Measurements from ENCODE around the gene SLC16A5. TPM values are rescaled to one million over a fixed set of nuclear protein-coding genes. Genes with fewer than 3 reads are reported as not detected.
"Not testable (repeated sequence)": the region's sequence is repeated elsewhere in the genome, so short reads cannot be mapped to it uniquely, and the experiment has no call there.

Gene SLC16A5
- total and polyA plus RNA-seq, 5 experiments from 2014 or later: 1.4 to 14.8 (median 4.1) TPM

DNA sequence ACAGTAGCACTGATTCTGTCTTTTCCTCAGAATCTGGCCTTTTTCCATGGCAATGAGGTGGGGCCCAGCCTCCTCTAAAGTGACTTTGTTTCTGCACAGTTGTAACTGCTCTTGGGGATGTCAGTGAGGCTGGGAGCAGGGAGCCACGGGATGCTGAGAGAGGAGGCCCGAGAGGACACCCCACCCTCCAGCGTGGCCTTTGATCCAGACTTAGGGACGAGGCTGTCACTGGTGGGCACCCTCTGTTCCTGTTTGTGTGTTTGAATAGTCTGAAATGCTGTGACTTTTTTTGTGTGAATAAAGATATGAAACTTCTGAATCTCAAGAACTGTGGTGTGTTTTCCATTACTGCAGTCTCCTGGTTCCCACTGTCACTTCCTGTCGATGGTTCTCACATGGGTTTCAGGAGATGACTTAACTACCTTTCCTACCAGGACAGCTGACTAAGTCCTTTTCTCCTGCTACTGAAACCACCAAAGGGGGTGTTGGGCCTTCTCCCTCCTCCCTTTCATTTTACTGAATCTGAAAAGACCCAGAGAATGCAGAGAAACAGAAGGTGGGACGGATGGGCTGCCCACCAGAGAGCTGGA is 22.1 kb upstream of the SLC16A5 start:
- ATAC-seq (no peak), DNase-seq (no peak)
- peak overlapping the region in 6 of 10 donors; percentile 21 to 78 (median 52) for H3K27ac Mint-ChIP-seq
- peaks cover 0 to 40% (median 8%) of the 10 kb centered on the region in 3 donors for H3K36me3 Mint-ChIP-seq
- H3K4me1 Mint-ChIP-seq: peaks cover 10 to 27% (median 19%) of the 10 kb centered on the region in 4 donors
- no peaks in the 10 kb centered on the region for H3K9me3 Mint-ChIP-seq
- H3K27me3 Mint-ChIP-seq: no peaks in the 10 kb centered on the region
- H3K4me3 Mint-ChIP-seq: no peak overlapping the region
- POLR2A ChIA-PET: no interaction called here

DNA sequence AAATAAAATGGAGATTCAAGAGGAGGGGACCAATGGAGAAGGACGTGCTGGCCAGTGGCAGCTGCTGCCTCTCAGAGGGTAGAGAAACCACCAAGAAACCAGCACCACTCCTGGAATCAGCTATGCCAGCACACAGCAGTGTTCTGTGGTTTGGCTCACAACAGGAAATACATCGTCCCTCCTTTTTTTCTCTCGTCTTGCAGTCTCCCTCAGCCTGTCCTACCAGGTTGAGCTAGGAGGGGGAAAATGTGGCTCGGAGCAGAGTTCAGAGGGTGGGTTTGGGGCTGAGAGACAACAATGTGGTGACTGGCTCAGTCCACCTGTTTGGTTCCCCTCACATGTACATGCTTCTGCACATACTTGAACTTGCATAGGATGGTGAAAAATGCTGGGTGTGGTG is 19.9 kb upstream of the SLC16A5 start:
- Mint-ChIP-seq H3K36me3 (peaks cover 0 to 22% (median 6%) of the 10 kb centered on the region in 3 donors), H3K4me1 (peaks cover 10 to 27% (median 19%) of the 10 kb centered on the region in 4 donors), H3K27ac (peak overlapping the region; percentile 38 to 91 (median 80)), H3K27me3 (no peaks in the 10 kb centered on the region), H3K9me3 (no peaks in the 10 kb centered on the region), H3K4me3 (peak overlapping the region in 9 of 10 donors; percentile 16 to 79 (median 60))
- POLR2A ChIA-PET: interaction anchor here (0.5 to 2.4 kb wide), 15 partner anchors 10 to 115 kb away, joined by 3 to 15 read pairs (median 4); partner anchors contain the start of genes ARMC7, MRPL58, SLC16A5 and SUMO2
- DNase-seq: peak in 3 of 10 donors; percentile 17 to 45 (median 44)
- ATAC-seq: peak; percentile 88 to 92

DNA sequence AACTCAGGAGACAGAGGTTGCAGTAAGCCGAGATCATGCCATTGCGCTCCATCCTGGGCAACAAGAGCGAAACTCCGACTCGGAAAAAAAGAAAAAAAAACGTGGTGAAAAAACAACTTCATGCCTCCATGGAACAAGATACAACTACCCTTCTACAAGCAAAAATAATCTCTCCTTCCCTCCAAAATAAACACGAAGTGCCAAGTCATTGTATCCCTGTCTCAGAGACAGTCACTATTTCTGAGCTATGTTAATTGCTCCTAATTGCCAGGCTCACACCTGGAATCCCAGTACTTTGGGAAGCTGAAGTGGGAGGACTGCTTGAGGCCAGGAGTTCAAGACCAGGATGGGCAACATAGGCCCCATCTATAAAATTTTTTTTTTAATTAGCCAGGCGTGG is 19.0 kb upstream of the SLC16A5 start:
- Mint-ChIP-seq H3K36me3 (peaks cover 0 to 13% (median 3%) of the 10 kb centered on the region in 3 donors), H3K4me1 (peaks cover 10 to 27% (median 19%) of the 10 kb centered on the region in 4 donors), H3K27ac (peak overlapping the region in 3 of 10 donors; percentile 23 to 80 (median 62)), H3K27me3 (no peaks in the 10 kb centered on the region), H3K4me3 (peak overlapping the region in 1 of 10 donors; percentile 11), H3K9me3 (no peaks in the 10 kb centered on the region)
- DNase-seq (no peak), ATAC-seq (no peak)
- POLR2A ChIA-PET: interaction anchor here (0.7 to 2.2 kb wide), 4 partner anchors 9 to 41 kb away, joined by 3 to 9 read pairs (median 6); partner anchors contain the start of gene ARMC7

DNA sequence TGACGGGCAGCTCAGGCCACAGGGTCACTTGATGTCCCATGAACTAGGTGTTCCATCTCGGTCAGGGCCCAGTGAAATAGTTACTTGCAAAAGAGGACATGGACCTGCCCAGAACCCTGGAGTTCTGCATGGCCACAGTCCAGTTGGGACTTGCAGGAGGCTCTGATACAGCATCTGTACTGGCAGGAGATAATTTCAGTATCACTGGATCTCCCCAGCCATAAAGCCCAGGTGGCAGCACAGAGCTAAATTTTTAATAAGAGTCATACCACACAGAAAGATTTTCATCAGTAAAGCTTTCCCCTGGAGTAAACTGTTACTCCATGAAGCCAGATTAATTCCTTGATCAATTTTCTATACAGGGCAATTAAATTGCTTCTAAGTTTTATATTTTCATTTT is 18.0 kb upstream of the SLC16A5 start:
- no peaks in the 10 kb centered on the region for H3K27me3 Mint-ChIP-seq
- POLR2A ChIA-PET: interaction anchor here (0.6 to 1.2 kb wide), 6 partner anchors 13 to 63 kb away, joined by 3 to 4 read pairs (median 3); partner anchors contain the start of gene ARMC7
- DNase-seq: no peak
- peak in 1 of 2 donors; percentile 46 for ATAC-seq
- H3K36me3 Mint-ChIP-seq: peaks cover 0 to 3% (median 0%) of the 10 kb centered on the region in 3 donors
- no peak overlapping the region for H3K4me3 Mint-ChIP-seq
- H3K9me3 Mint-ChIP-seq: no peaks in the 10 kb centered on the region
- H3K27ac Mint-ChIP-seq: peak overlapping the region in 3 of 10 donors; percentile 43 to 79 (median 44)
- peaks cover 8 to 27% (median 19%) of the 10 kb centered on the region in 4 donors for H3K4me1 Mint-ChIP-seq

DNA sequence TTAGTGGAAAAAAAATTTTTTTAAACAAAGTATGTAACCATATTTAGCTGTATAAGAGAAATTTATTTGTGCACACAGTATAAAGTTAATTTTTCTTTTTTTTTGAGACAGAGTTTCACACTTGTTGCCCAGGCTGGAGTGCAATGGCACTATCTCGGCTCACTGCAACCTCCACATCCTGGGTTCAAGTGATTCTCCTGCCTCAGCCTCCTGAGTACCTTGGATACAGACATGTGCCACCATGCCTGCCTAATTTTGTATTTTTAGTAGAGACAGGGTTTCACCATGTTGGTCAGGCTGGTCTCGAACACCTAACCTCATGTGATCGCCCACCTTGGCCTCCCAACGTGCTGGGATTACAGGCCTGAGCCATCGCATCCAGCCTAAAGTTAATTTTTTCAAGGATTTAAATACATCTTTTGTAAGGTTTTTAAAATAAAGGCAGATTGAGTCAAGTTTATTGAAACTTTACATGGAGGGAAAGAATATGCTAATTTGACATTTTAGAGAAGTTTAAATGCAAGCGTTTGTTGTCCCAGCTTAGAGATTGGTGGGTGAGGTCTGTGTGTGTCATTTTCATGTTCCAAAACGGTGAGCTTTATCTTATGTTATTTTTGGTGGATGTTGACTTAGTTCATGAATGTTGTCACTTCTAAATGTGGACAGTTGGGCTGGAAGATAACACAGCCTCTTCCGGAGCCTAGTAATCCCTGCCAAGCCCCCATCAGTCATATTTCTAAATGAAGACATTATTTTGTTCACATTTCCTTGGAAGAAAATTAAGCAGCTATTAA is 16.1 kb upstream of the SLC16A5 start:
- H3K4me3 Mint-ChIP-seq, H3K36me3 Mint-ChIP-seq, H3K9me3 Mint-ChIP-seq, ATAC-seq, H3K27me3 Mint-ChIP-seq, DNase-seq: not testable (repeated sequence)
- Mint-ChIP-seq H3K4me1 (peaks cover 3 to 17% (median 11%) of the 10 kb centered on the region in 4 donors), H3K27ac (peak overlapping the region in 2 of 10 donors; percentile 29 to 61)
- POLR2A ChIA-PET: interaction anchor here (1.2 to 1.5 kb wide), 3 partner anchors 9 to 99 kb away, joined by 3 read pairs; no protein-coding TSS in a partner anchor

DNA sequence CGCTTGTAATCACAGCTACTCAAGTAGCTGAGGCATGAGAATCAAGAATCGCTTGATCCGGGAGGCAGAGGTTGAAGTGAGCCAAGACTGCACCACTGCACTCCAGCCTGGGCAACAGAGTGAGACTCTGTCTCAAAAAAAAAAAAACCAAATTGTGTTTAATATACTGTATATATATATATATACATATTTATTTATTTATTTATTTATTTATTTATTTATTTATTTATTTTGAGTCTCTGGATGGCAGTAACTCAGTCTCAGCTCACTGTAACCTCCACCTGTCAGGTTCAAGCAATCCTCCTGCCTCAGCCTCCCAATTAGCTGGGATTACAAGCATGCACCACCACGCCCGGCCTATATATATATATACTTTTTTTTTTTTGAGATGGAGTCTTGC is 14.8 kb upstream of the SLC16A5 start:
- not testable (repeated sequence) for DNase-seq, H3K36me3 Mint-ChIP-seq, ATAC-seq, H3K27me3 Mint-ChIP-seq, H3K9me3 Mint-ChIP-seq, H3K27ac Mint-ChIP-seq, H3K4me3 Mint-ChIP-seq
- peaks cover 6 to 20% (median 13%) of the 10 kb centered on the region in 4 donors for H3K4me1 Mint-ChIP-seq
- POLR2A ChIA-PET: interaction anchor here (1.1 to 1.6 kb wide), 4 partner anchors 10 to 15 kb away, joined by 3 to 4 read pairs (median 3); partner anchors contain the start of gene SLC16A5

DNA sequence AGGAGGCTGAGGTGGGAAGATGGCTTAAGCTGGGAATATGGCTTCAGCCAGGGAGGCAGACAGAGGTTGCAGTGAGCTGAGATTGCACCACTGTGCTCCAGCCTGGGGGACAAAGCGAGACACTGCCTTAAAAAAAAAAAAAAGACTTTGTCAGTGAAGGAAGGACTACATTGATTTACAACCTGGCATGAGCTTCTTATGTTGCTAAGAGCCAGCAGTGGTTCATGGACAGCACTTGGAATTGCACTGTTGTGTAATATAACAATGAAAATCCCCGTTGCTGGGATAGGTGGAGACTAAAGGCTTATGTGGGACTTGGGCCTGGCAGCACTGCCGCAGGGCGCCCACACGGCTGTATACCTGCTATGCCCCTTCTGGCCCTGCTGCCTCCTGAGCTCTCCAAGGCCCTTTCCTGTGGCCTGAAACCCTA is 14.1 kb upstream of the SLC16A5 start:
- POLR2A ChIA-PET: interaction anchor here (0.5 to 1.6 kb wide), 5 partner anchors 12 to 338 kb away, joined by 3 to 4 read pairs (median 3); partner anchors contain the start of gene SLC16A5
- peaks cover 4 to 19% (median 13%) of the 10 kb centered on the region in 4 donors for H3K4me1 Mint-ChIP-seq
- DNase-seq (no peak), ATAC-seq (no peak)
- H3K27ac Mint-ChIP-seq: no peak overlapping the region
- H3K9me3 Mint-ChIP-seq: no peaks in the 10 kb centered on the region
- no peaks in the 10 kb centered on the region for H3K36me3 Mint-ChIP-seq
- H3K27me3 Mint-ChIP-seq: no peaks in the 10 kb centered on the region
- no peak overlapping the region for H3K4me3 Mint-ChIP-seq

DNA sequence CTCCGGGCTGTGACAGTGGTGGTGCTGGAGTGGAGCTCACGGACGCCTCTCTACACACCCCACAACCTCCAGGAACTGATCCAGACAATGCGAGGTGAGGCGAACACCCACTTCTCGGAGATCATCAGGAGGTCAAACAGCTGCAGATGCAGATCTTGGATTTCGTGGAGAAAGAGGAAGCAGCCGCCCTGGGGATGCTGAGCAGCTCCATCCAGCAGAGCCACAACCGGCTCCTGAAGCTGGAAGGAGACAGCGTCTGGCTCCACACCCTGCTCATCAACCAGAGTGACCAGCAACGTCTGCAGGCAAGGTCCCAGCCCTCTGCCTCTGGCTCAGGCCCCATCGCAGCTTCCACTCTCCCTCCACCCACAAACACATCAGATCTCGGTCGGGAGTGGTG is 13.2 kb upstream of the SLC16A5 start:
- no peak for DNase-seq
- ATAC-seq: no peak
- Mint-ChIP-seq H3K9me3 (no peaks in the 10 kb centered on the region), H3K27me3 (no peaks in the 10 kb centered on the region), H3K27ac (no peak overlapping the region), H3K4me1 (peaks cover 4 to 20% (median 13%) of the 10 kb centered on the region in 4 donors), H3K36me3 (no peaks in the 10 kb centered on the region), H3K4me3 (no peak overlapping the region)
- POLR2A ChIA-PET: interaction anchor here (0.5 to 1.6 kb wide), 2 partner anchors 15 to 740 kb away, joined by 4 to 5 read pairs; no protein-coding TSS in a partner anchor

DNA sequence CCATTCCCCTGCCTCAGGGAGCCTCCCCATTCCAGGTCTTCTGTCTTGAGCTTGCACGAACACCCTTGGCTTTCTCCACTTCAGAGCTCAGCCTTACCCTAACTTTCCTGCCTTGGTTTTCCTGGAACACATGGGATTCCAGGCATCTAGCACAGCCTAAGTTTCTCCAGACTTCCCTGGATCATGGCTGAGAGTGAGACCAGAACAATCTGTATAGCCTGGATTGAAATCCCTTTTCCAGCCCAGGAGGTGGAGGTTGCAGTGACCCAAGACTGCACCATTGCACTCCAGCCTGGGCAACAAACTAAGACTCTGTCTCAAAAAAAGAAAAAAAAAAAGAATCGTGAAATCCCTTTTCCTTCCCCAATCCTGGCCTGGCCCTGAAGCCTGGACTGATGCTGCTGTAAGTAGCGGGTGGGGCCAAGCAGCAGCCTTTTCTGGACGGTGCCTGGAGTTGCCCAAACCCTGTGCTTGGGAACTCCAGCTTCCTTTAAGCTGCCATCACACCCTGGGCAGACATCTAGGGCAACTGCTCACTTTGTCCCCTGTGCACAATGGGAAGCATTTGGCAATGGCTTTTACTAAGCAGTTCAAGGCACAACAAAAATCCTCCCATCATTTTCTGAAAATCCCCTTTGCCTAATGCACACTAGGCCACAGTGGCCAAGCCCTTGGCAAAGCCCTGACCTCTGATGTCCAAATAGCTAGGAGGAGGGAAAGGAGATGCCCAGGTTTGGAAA is 12.0 kb upstream of the SLC16A5 start:
- POLR2A ChIA-PET: interaction anchor here (1.2 to 3.8 kb wide), 2 partner anchors 12 to 56 kb away, joined by 4 to 21 read pairs; partner anchors contain the start of genes NT5C and SLC16A5
- peak overlapping the region in 2 of 10 donors; percentile 20 to 26 for H3K4me3 Mint-ChIP-seq
- ATAC-seq: no peak

DNA sequence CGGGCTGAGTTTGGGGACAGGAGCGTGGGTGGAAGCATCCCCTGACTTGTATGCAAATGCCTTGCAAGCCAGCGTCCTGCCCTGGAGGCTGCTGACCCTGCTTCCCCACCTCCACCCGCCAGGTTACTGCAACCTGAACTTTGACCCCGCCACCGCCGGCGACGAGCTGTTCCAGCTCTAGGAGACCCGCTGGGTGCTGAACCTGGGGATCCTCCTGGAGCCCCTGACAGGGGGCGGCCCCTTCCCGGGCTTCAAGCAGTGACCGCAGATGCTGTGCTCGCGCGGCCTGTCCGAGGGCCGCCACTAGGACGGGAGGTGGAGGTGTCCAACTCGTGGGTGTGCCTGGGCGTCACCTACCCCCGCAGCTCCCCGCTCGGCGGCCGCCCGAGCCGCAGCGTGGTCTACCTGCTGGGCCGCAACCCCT is 10.7 kb upstream of the SLC16A5 start:
- Mint-ChIP-seq H3K27ac (peak overlapping the region in 6 of 10 donors; percentile 37 to 85 (median 68)), H3K9me3 (no peaks in the 10 kb centered on the region), H3K4me1 (peaks cover 4 to 18% (median 13%) of the 10 kb centered on the region in 4 donors), H3K4me3 (peak overlapping the region; percentile 64 to 86 (median 76)), H3K36me3 (no peaks in the 10 kb centered on the region), H3K27me3 (no peaks in the 10 kb centered on the region)
- POLR2A ChIA-PET: interaction anchor here (0.5 to 3.8 kb wide), 6 partner anchors 9 to 329 kb away, joined by 4 to 21 read pairs (median 6); partner anchors contain the start of genes ARMC7, NT5C and SLC16A5
- DNase-seq: no peak
- no peak for ATAC-seq

More for the DNA sequence above, 12.0 kb upstream of the SLC16A5 start:
- peaks cover 4 to 18% (median 13%) of the 10 kb centered on the region in 4 donors for H3K4me1 Mint-ChIP-seq
- no peaks in the 10 kb centered on the region for H3K27me3 Mint-ChIP-seq
- H3K36me3 Mint-ChIP-seq: no peaks in the 10 kb centered on the region
- DNase-seq: no peak
- H3K9me3 Mint-ChIP-seq: no peaks in the 10 kb centered on the region
- H3K27ac Mint-ChIP-seq: peak overlapping the region in 3 of 10 donors; percentile 1 to 64 (median 50)

DNA sequence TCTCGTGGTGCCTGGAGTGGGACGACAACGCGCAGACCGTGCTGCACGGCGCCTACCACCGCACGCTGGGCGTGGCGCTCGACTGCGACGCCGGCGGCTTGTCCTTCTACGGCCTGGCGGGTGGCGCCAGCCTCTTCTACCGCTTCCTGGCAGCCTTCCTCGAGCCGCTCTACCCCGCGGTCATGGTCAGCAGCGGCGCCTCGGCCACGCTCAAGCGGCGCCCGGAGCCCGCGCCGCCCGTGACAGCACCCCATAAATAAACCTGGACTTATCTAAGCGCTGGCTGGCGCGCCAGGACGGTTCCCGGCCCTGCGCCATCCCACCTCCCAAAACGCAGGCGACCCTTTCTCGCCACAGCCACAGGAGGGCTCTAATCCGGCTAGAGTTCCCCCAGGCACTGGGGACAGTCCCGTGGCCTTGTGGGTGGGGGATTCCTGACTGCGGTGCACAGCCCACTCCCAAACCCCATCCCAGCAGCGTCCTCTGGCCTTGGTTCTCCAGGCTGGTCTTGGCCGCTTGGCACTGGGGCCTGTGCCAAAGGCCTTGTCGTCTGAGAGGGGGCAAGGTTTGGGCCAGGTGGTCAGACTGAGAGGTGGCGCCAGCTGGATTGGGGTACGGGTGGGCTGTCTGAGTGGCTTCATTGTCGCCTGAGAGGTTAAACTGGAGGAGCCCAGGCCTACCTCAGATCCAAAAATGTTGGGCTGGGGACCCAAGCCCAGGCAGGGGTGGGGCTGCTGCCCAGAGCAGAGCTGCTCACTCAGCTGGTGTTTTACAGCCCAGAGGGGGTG is 10.1 kb upstream of the SLC16A5 start:
- DNase-seq (peak in 7 of 10 donors; percentile 11 to 47 (median 40)), ATAC-seq (peak; percentile 90 to 96)
- no peaks in the 10 kb centered on the region for H3K27me3 Mint-ChIP-seq
- no peaks in the 10 kb centered on the region for H3K36me3 Mint-ChIP-seq
- peak overlapping the region; percentile 64 to 86 (median 76) for H3K4me3 Mint-ChIP-seq
- H3K4me1 Mint-ChIP-seq: peaks cover 6 to 20% (median 13%) of the 10 kb centered on the region in 4 donors
- POLR2A ChIA-PET: interaction anchor here (0.6 to 3.8 kb wide), 11 partner anchors 9 to 54 kb away, joined by 3 to 21 read pairs (median 5); partner anchors contain the start of genes ARMC7, NT5C and SLC16A5
- peak overlapping the region in 8 of 10 donors; percentile 20 to 85 (median 62) for H3K27ac Mint-ChIP-seq
- H3K9me3 Mint-ChIP-seq: no peaks in the 10 kb centered on the region
